Stimulated activated CD4-positive, alpha-beta T cell treated with anti-CD3 and anti-CD28 coated beads, TNF-alpha, amount 100 ng/mL, for 24 hours (primary cell): ENCODE data around the gene CD46.

Experiments
- DNase-seq, 3 experiments: peaks; one replicate each; pipeline ENCODE4 v3.0.0-alpha.2; 2020; ENCODE audit warnings: low read depth in 3 of 3

CD46 gene

DNA sequence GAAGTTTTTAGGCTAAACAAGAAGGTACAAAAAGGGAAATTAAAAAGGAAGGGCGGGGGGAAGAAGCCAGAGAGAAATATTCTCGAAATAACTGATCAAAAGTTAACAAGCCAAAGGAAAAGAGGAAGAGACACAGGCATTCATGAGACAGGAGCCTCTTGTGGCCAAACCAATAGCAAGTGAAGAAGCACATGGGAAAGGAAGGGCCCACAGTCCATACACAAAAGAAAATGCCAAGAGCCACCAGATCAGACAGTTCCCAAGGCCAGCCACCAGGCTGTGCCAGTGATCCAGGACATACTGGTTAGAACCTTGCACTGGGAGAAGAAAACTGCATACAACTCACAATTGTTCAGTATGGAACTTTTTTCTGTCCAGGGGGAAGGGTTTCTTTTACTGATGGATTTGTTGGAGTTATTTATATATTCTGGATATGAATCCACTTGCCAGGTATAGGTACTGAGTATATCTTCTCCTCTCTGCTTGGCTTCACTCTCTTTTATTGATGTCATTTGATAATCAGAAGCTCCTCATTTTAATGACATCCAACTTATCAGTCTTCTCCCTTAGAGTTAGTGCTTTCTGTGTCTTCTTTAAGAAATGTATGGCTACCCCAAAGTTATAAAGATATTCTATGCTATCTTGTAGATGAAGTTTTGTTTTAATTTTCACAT lies 76.8 kb downstream of the CD46 start:
- peak in 2 of 3 experiments; percentile 42 to 57 for DNase-seq

DNA sequence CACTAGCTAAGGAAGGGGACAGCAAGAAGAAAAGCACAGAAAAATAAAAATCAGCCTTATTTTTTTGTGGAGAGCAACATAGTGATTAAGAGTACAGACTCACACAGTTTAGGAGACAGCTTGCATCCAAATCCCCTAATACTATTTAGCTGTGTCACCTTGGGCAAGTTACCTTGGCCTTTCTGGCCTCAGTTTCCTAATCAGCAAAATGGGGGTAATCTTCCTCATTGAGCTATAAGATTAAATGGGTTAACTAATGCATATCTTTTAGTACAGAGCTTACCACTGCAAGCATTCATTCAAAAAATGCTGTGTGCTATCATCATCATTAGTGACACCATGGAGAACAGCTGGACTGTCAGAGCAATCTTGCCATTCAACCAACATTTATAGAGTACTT lies 77.7 kb downstream of the CD46 start:
- DNase-seq, result no peak

DNA sequence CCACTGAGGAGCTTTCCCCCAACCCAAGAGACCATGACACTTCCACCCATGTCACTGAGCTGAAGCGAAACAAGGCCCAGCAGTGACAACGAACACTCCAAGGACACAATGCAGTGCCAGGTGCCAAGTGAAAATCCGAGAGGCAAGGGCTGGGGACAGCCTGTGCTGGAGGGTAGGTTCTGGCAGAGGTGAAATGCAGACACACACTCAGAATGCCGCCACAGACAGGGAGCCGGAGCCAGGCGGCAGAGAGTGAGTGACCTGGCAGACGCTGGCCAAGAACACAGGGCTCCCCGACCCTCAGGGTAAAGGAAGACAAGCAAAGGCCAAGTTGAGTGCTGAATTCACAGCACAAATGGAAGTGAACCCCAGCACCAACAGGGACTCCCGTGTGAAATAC lies 78.9 kb downstream of the CD46 start:
- DNase-seq, result no peak

DNA sequence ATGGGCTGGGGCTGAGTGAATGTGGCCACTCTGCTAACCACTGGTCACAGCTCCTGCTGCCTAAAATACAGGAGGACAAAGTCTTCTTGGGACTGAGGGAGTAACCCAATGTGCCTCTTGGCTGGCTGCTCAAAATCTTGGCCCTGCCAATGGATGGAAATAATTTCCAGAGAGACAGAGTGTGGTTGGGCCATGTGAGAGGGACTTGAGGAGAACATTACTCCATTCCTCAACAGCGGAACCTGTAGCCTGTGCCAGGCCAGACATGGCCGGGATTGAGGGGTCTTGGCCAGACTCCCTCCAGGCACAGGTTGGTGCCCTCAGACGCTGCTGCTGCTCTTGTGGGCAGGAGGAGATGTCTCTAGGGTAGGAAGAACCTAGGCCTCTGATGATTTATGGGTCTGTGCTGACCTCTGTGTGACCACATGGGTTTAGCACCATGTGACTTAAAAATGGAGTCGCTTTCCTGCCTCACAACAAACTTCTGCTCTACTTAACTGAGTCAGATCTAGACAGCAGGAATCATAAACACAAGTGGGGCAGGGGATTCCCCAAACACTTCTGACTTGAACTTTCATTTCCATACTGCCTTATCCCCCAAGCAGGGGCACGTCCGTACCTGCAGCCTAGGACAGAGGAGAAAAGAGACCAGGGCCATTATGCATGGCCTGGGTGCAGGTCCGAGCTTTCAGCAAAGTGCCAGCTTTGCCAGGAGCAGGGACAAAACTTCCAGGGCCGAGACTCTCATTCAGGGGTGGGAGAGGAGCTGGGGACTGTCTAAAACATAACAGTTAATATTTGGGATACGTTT lies 79.9 kb downstream of the CD46 start:
- peak; percentile 17 to 44 (median 42) for DNase-seq

DNA sequence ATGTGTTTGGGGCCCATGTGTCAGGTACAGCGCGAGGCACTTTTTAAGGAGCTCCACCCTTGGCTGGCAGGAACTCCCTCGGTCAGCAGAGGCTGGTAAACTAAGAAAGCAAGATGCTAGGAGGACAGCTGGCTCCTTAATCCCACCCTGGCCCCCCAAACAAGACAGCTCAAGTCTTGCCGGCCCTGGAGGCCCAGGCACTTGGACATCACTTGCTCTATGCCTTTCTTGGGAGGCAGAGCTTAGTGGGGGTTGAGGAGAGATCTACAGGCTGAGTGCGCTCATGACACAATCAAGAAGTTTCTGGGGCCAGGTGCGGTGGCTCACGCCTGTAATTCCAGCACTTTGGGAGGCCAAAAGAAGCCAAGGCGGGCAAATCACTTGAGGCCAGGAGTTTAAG lies 80.9 kb downstream of the CD46 start:
- DNase-seq, result no peak

DNA sequence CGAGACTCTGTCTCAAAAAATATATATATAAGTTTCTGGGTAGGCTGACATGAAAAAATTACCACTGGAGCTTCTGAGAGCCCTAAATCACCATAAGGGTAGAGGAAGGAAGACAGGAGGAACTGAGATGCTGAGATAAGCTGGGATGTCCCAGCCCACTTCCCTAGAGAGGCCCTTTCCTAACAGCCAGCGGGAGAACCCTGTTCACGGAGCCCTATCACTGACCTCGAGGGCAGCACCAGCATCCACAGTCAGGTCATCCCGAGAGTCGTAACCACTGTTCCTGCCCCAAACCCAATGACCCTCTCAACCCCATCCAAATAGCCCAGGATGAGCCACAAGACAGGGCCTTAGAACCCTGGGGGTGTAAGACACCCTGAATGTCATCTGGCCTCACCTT lies 81.5 kb downstream of the CD46 start:
- no peak for DNase-seq

DNA sequence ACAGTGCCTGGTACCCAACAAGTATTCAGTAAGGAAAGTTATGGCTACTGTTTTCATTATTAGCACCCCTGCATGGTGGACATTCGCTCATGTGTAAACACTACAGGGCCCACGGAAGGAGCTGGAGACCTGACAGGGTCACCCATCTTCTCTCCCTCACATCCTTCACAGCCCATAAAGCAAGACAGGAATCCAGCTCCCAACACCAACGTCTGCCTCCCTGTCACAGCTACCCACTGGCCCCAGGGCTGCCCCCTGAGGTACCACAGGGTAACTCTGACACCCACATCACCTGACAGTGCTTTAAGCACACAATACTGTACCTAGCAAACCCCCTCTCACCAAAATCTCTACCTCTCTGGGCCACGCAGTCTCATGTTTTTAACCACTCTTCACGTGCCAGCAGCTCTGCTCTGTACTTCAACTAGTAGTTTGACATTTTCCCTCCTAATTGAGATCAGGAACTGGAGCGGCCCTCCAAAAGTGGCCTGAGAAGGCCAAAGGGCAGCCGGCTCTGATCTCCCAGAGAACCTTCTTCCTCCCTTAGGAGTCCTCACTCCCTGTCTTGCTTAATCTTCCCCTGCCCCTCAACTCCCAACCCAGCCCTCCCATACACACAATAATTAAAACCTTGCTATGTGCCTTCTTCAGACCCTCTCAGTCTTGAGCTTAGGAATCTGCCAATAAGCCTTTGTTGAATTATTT lies 82.3 kb downstream of the CD46 start:
- DNase-seq, result no peak

DNA sequence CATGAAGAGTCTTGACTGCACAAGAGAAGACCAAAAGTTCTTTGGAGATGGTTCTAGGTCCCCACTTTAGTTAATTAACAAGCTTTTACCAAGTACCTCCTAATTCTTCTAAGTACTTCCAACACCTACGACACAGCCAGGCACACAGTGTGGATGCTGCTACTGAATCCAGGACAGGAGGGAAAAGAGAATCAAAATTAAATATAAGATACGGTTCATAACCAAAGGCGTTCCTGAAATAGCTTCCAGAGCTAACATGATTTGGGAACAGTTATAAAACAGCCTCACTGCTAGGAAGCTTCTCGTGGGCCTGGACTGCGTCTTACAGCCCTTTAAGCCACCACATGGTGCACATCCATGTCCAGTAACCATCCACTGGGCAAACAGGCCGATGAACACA lies 84.1 kb downstream of the CD46 start:
- no peak for DNase-seq

DNA sequence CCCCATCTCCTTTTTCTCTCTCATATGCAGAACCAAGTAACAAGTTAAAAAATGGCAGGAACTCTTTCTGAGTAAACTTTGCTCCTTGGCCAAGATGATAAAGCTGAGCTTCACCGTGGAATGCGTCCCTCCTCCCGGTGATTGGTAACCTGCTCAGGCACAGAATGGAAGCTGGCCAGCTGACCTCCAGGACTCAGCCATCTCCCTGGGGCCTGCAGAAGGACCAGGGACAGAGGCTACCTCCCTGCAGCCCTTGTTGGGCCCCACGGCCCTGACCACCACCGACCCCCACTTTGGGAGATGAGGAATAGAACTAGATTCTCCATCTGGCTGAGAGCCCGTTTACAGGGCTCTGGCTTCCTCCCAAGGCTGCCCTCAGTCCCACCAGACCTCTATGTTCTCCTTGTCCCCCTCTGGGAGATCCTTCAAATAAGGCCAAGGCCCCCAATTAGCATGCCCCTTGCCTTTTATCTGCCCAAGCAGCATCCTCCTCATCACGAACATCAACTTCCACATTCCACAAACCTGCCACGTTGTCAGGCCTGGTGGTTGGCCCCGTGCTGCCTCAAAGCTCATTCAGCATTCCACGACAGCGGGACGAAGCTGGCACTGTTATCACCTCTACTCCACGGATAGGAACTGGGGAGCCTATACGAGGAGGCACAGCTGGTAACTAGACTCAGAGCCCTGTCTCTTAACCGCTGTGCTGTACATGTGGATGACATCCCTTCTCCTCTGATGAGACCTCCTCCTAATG lies 84.9 kb downstream of the CD46 start:
- no peak for DNase-seq

DNA sequence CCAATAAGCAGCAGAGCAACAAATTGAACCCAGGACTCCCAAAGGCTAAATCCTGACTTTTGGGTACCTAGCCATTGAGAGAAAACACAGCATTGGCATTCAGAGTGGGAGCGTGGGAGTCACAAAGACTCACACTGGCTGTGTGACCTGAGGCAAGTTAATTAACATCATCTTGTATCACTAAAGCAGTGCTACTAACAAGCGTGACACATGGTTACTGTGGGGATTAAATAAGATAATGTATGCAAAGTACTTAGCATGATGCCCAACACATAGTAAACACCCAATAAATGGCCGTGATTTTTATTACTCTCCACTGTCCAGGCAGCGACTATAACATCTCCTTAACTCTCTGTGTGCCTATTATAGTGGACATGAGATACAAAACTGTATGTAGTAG lies 85.8 kb downstream of the CD46 start:
- DNase-seq, result no peak

DNA sequence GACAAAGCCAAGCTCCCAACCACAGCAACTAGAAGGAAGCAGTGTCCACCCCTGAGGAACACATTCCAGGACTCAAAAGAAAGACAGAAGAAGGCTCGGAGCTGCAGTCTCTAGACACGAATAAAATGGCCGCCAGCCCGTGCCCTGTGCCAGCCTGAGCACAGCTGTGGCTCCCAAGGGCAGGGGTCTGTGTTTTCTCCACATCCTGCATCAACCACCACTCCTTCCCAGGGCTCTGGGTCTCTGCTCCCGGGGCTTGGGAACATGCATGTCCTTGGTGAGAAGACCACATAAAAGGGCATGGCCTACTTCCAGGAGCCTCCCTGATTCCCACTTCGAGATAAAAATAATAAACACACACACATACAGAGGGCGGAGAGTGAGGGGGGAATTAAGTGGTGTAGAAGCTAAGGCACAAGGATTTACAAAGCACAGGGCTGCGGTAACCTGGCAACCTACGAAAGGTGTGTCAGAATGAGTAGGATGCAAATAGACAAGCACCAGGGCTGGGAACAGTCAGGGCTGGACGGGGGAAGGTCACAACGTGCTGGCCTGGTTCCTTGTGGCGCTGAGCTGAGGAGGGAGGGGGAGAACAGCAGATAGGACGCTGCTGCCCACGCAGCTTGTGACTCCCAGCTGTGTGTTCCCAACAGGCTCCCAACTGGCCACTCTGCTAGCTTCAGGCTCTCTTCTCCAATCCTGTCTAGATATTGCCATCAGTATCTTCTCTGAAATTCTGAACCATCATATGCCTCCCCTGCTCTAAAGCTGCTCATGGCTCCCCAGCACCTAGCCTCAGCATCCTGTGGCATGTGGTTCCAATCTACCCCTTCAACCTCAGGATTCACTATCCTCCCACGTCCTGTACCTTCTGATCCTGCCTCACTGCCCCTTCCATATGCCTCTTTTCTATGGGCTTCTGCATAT lies 86.6 kb downstream of the CD46 start:
- DNase-seq, result no peak

DNA sequence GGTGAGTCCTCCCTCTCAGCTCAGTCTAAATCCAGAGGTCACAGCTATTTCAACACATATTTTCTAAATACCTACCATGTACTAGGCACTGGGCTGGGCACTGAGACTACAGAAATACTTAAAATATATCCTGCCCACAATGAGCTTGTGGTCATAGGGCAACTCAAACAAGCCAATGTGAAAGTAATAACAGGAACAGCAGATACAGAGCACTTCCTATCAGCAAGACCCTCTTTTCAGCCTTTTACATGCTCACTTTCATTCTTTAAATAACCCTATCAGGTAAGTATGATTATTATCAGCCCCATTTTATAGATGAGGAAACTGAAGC lies 87.2 kb downstream of the CD46 start:
- no peak for DNase-seq

DNA sequence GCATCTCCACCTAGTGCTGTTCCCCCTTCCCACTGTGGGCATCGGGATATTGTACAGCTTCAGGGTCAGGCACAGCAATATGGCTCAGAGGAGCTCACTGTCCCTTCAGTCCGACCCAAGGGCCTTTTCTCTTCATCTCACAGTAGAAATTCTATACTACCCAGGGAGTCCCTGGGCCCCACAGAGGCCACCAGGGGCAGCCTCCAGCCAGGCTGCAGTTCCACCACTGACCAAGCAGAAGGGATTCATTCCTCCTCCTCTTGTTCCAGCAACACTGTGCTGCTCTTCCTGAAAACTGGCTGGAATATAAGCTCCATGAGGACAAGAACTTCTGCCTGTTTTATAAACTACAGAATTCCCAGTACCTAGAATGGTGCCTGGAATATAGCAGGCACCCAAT lies 88.5 kb downstream of the CD46 start:
- no peak for DNase-seq

DNA sequence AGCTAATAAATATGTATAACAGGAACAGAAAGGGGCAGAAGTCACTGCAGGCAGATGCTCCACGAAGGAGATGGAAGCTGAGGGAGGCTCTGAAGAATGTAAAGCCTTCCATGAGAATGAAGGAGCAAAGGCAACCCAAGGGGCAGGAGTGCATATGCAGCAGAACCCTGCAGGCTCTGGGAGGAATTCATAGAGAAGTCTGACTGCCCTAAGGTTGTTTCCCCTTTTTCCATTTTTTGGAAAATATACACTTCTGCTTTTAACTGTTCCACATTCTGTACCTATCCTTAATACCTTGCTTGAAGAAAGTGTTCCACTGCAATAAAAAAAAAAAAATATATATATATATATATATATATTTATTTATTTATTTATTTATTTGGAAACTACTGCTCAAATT lies 89.4 kb downstream of the CD46 start:
- DNase-seq, result no peak

DNA sequence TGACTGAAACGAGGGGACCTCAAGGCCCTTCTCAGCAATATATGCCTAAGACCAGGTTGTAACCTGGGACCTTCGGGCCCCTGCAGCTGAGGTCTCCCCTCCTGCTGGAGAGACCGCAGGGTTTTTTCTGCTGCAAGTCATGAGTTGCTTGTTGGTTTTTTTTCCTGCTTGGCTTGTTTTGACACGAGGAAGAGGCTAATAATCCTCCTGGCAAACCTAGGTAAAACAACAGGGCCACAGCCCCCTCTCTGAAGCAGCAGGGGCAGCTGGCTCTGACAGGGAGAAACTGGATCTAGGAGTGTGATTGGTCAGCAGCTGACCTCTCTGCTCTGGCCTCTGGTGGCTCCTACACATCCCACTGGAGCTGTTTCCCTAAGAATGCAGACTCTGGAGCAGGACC lies 90.0 kb downstream of the CD46 start:
- no peak for DNase-seq

DNA sequence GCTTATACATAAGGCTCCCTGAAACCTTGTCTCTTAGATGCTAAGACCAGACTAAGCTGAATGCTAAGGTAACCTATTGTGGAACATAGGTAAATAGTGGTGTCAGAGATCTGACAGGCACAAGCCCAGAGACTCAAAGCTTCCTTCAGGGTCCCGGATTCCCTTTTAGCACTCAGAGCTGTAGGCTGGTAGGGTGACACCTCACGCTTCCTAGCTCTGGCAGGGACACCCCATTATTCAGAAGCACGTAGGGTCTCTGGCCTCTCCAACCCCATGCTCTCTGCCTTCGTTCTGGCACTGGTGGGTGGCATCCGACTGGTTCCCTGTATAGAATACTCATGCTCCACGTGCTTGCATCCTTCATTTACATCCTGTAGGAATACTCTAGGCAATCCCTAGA lies 90.7 kb downstream of the CD46 start:
- DNase-seq, result no peak

DNA sequence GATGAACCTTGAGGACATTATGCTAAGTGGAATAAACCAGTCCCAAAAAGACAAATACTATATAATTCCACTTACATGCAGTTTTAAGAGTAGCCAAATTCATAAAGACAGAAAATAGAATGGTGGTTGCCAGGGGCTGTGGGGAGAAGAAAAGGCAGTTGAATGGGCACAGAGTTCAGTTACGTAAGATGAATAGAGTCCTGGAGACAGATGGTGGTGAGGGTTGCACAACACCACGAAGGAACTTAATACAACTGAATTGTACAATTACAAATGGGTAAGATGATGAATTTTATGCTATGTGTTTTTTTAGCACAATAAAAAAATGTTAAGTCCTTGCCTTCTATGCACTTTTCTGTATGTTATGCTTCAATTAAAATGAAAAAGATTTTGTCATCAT lies 92.5 kb downstream of the CD46 start:
- DNase-seq, result no peak
